Pancreas (tissue), 10 donors: ENCODE results near the gene SLC19A1. TPM values are rescaled to one million over a fixed set of nuclear protein-coding genes. Genes with fewer than 3 reads are reported as not detected.

Experiments used
- ATAC-seq, 4 donors: fragments of 200-7000 bp; cut with Tn5 transposase; one replicate each; pipeline versions ENCODE4 v1.8.0 to v1.9.1; 2020; ENCODE audit warnings: mild to moderate bottlenecking in 4 of 4, moderate library complexity in 4 of 4
- DNase-seq, 6 donors: peaks; one replicate each; pipeline ENCODE4 v3.0.0-alpha.2; 2020
- FAIRE-seq: peaks from 2 replicates; lab custom pipeline; 2012; peaks lifted over from hg19 to GRCh38; lab: Jason Lieb, UNC
- H3K27ac ChIP-seq, 4 donors: fragments of 200-600 bp; sonication (generic); 1 replicate in 3 of 4; 2 replicates in 1 of 4; pipeline versions ENCODE4 v1.5.0 to v1.8.0; 2020
- H3K27me3 ChIP-seq, 4 donors: fragments of 200-600 bp; one replicate each; pipeline ENCODE4 v1.8.0; 2021
- H3K36me3 ChIP-seq, 3 donors: fragments of 200-600 bp; sonication (generic) in 1 of 3; one replicate each; pipeline versions ENCODE4 v1.5.0 to v1.8.0; 2020 to 2021
- H3K4me1 ChIP-seq, 3 donors: fragments of 200-600 bp; one replicate each; pipeline ENCODE4 v1.8.0; 2021
- H3K4me3 ChIP-seq, 4 donors: fragments of 200-600 bp; sonication (generic) in 2 of 4; one replicate each; pipeline versions ENCODE4 v1.5.0 to v1.8.0; 2020 to 2021
- H3K9me3 ChIP-seq, 4 donors: fragments of 200-600 bp; one replicate each; pipeline ENCODE4 v1.8.0; 2021
- whole genome bisulfite sequencing, 2 donors: extraction: QIAGEN DNeasy Blood & Tissue Kit; methylation state at CpG; one replicate each; pipeline ENCODE4 v1.1.7; 2013; 5-methylcytosine and 5-hydroxymethylcytosine counted together
- intact Hi-C, 3 donors: fragments of 100-400 bp; cut with DNase I; formaldehyde crosslinking; loops; one replicate each; pipeline versions ENCODE4 v1.11.1 to v1.14.2; 2022
- polyA plus RNA-seq, 2 donors: library from polyadenylated mRNA; stranded (reverse); fragments of 200-250 nt; gene quantifications; one replicate each; pipeline ENCODE4 v1.2.3, GENCODE V29; 2013
- total RNA-seq, 6 donors: library from RNA; stranded (reverse); fragmentation: NEBNext Ultra II Directional in 4 of 6; extraction: Animal tissue kit (Norgen Biotek cat#: 25700) in 4 of 6; gene quantifications; one replicate each; pipeline versions ENCODE4 v1.2.1 to v1.2.4, GENCODE V29; 2021 to 2023
- TF ChIP-seq, protein P1 (sequence below), 4 donors: fragments of 200-600 bp; sonication (generic) in 3 of 4; IDR thresholded peaks; one replicate each; pipeline versions ENCODE4 v1.5.0 to v1.8.0; 2021; ENCODE audit warnings: antibody characterized with exemption in 4 of 4
- donor health status: healthy with polysubstance abuse.
- donor health status: DM: no; HTN: no; CAD: no; lungs with moderate emphysema.
- donor health status: DM: no; HTN: no; CAD: no.
- donor health status: control.
- donor health status: control.
- donor health status: Bipolar disorder and iron deficiency.
- donor health status: DM: yes; HTN: yes; CAD: no.
- donor health status: DM: no; HTN: no; CAD: no.
- donor health status: DM: no; HTN: no; CAD: no.
- donor health status: DM: yes; HTN: yes; CAD: no.

The SLC19A1 gene
- total and polyA plus RNA-seq, 8 donors, result 4.4 to 11.2 (median 5.4) TPM

DNA sequence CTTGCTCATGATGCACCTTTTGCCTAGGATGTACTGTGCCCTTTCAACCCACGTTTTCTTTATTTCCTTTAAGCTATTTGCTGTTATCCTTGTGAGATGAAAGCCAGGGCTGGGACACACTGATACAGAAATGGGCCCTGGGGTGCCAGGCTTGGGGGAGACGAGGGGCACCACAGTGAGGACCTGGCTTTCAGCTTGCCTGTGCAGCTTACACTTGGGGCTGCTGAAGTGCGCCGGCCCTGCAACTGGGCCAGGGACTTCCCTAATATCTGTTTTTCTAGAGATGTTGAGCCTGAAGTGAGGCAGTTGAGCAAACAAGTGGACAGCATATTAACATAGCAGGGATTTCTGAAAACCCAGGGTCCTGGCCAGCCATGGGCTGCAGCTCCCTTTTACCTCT lies 42.5 kb upstream of the SLC19A1 start:
- DNase-seq (peak in 1 of 6 donors; percentile 15), ATAC-seq (no peak), FAIRE-seq (no peak)
- intact Hi-C loops, result no loop called here
- H3K4me3 ChIP-seq, result no peak overlapping the region
- WGBS, 2 donors, result 58% methylated on average over 4 of the region's 4 CpGs
- H3K4me1 ChIP-seq, result no peaks in the 10 kb centered on the region
- no peaks in the 10 kb centered on the region for H3K9me3 ChIP-seq
- no peaks in the 10 kb centered on the region for H3K27me3 ChIP-seq
- H3K27ac ChIP-seq, result no peak overlapping the region
- no peaks in the 10 kb centered on the region for H3K36me3 ChIP-seq
- TF ChIP-seq, protein P1, sequence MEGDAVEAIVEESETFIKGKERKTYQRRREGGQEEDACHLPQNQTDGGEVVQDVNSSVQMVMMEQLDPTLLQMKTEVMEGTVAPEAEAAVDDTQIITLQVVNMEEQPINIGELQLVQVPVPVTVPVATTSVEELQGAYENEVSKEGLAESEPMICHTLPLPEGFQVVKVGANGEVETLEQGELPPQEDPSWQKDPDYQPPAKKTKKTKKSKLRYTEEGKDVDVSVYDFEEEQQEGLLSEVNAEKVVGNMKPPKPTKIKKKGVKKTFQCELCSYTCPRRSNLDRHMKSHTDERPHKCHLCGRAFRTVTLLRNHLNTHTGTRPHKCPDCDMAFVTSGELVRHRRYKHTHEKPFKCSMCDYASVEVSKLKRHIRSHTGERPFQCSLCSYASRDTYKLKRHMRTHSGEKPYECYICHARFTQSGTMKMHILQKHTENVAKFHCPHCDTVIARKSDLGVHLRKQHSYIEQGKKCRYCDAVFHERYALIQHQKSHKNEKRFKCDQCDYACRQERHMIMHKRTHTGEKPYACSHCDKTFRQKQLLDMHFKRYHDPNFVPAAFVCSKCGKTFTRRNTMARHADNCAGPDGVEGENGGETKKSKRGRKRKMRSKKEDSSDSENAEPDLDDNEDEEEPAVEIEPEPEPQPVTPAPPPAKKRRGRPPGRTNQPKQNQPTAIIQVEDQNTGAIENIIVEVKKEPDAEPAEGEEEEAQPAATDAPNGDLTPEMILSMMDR (IDR thresholded peaks at IDR 0.05), result no peak

DNA sequence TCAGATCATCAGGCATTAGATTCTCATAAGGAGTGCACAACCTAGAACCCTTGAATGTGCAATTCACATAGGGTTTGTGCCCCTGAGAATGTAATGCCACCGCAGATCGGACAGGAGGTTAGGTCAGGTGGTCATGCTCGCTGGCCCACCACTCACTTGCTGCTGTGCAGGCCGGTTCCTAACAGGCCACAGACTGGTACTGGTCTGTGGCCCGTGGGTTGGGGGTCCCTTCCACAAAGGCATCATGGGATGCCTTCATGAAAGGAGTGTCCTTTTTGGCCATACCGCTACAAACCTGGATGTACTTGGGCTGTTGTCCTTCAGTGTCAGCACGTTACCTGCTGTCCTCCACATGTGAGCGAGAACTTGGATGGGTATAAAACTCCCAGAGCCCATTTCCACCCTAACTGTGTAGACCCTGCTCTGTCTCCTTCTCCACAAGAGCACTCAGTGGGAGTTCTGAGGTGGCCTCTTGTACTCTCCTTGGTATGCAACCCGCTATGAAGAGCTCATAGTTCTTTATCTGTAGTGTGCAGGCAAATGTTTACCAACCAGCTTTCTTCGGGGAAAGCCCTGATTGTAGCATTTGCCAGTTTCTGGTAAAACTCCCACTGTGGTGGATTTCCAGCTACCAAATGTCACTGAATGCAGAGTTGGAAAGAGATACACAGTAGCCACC lies 41.7 kb upstream of the SLC19A1 start:
- ATAC-seq, result no peak
- H3K9me3 ChIP-seq, result no peaks in the 10 kb centered on the region
- FAIRE-seq, result no peak
- no peak overlapping the region for H3K4me3 ChIP-seq
- H3K4me1 ChIP-seq, result no peaks in the 10 kb centered on the region
- peak in 1 of 6 donors; percentile 17 for DNase-seq
- TF ChIP-seq, protein P1 (IDR thresholded peaks at IDR 0.05), result no peak
- no peak overlapping the region for H3K27ac ChIP-seq
- intact Hi-C loops, result no loop called here
- WGBS, 2 donors, result 55 to 65% methylated on average over 10 of the region's 10 CpGs
- H3K27me3 ChIP-seq, result no peaks in the 10 kb centered on the region
- H3K36me3 ChIP-seq, result no peaks in the 10 kb centered on the region

DNA sequence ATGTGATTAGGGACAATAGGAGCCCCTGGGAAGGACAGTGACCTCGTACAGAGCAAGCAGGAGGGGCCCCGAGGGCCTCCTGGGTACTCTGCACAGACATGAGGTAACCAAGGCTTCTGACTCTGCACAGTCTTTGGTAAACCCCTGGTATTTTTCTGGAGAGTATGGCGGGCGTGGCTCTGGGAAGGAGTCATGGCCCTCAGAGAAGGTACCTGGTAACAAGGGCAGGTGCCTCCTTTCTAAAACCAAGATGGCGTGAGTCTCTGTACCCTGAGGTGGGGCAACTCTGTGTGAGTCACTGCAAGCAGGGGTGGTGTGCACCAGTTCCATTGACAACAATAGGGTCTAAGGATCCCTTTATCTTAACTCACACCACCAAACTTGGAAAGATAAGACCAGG lies 39.9 kb upstream of the SLC19A1 start:
- Histone ChIP-seq H3K36me3 (no peaks in the 10 kb centered on the region), H3K4me3 (no peak overlapping the region), H3K9me3 (no peaks in the 10 kb centered on the region), H3K27me3 (no peaks in the 10 kb centered on the region), H3K4me1 (no peaks in the 10 kb centered on the region), H3K27ac (no peak overlapping the region)
- peak in 1 of 6 donors; percentile 23 for DNase-seq
- TF ChIP-seq, protein P1 (IDR thresholded peaks at IDR 0.05), result no peak
- 56 to 60% methylated on average over 5 of the region's 5 CpGs for WGBS, 2 donors
- intact Hi-C loops, result no loop called here
- no peak for FAIRE-seq
- no peak for ATAC-seq

DNA sequence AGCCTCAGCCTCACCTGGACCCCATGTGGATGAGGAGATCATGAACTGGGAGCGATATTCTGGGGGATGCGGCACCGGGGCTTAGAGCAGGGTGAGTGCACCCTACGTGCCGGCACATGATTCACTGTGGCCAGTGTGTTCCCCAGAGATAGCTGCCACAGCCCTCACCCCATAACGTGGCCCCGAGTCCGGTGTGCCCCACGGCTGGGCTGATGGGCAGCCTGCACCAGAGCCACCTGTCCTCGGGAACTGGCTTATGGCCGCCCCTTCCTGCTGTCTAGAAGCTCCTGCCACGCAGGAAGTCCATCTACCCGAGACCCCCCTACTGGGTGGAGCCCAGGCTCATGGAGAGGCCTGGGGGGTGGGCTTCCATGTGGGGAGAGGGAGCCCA lies 39.1 kb upstream of the SLC19A1 start:
- H3K4me3 ChIP-seq, result no peak overlapping the region
- H3K36me3 ChIP-seq, result no peaks in the 10 kb centered on the region
- TF ChIP-seq, protein P1 (IDR thresholded peaks at IDR 0.05), result no peak
- DNase-seq (peak in 1 of 6 donors; percentile 41), FAIRE-seq (no peak), ATAC-seq (no peak)
- intact Hi-C loops, result no loop called here
- H3K27ac ChIP-seq, result no peak overlapping the region
- no peaks in the 10 kb centered on the region for H3K9me3 ChIP-seq
- no peaks in the 10 kb centered on the region for H3K4me1 ChIP-seq
- no peaks in the 10 kb centered on the region for H3K27me3 ChIP-seq
- WGBS, 2 donors, result 66 to 77% methylated on average over 13 of the region's 13 CpGs

DNA sequence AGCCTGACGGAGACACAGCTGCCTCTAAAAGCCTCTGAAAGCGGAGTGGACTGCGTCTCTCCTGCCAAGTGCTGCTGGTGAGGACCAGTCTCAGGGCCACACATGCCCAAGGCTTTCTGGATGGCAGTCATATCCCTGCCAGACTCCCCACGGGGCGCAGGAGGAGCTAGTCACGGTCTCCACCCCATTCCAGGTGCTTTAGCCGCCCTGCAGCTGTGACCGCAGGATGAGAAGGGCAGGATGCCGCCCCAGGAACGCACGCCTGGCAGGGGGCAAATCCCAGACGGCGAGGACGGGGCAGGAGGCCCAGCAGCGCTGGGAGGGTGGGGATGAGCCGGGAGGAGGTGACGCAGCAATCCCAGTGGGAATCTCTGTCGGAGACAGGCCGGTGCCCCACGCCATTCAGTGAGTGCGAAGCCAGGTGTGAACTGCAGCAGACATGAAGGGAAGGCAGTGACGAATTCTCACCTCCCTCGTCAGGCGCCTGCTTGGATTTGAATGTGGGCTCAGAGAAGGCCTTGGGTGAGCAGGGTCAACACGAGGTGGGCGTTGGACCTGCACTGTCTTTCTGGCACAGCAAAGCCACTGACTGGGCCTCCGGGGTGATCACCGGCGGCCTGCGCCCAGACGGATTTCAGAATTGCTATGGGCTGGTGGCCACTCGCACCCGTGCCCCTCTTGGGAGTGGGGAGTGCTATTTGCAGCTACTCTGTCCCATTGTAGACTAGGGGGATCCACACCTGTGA lies 38.5 kb upstream of the SLC19A1 start:
- Histone ChIP-seq H3K36me3 (no peaks in the 10 kb centered on the region), H3K4me3 (no peak overlapping the region), H3K4me1 (no peaks in the 10 kb centered on the region), H3K27me3 (no peaks in the 10 kb centered on the region), H3K27ac (no peak overlapping the region), H3K9me3 (no peaks in the 10 kb centered on the region)
- DNase-seq (peak in 1 of 6 donors; percentile 41), ATAC-seq (no peak), FAIRE-seq (no peak)
- TF ChIP-seq, protein P1 (IDR thresholded peaks at IDR 0.05), result no peak
- intact Hi-C loops, result no loop called here
- 40 to 42% methylated on average over 32 to 33 of the region's 33 CpGs for WGBS, 2 donors
